NCI-H2227 (cell line): ENCODE data around the gene APOC3.
"Not testable (repeated sequence)": the region's sequence is repeated elsewhere in the genome, so short reads cannot be mapped to it uniquely, and the experiment has no call there.

ENCODE experiments used
- DNase-seq: peaks from one replicate; lab custom pipeline; 2025; ENCODE audit not compliant: unreplicated experiment; lab: John Stamatoyannopoulos, UW

APOC3 gene

DNA sequence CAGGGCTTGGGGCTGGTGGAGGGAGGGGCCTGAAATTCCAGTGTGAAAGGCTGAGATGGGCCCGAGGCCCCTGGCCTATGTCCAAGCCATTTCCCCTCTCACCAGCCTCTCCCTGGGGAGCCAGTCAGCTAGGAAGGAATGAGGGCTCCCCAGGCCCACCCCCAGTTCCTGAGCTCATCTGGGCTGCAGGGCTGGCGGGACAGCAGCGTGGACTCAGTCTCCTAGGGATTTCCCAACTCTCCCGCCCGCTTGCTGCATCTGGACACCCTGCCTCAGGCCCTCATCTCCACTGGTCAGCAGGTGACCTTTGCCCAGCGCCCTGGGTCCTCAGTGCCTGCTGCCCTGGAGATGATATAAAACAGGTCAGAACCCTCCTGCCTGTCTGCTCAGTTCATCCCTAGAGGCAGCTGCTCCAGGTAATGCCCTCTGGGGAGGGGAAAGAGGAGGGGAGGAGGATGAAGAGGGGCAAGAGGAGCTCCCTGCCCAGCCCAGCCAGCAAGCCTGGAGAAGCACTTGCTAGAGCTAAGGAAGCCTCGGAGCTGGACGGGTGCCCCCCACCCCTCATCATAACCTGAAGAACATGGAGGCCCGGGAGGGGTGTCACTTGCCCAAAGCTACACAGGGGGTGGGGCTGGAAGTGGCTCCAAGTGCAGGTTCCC is at the start of gene APOC3:
Gene APOC3, plus strand, starts transcription at position 383 of the 659 bp plus-strand sequence. CDS start 676 bp downstream, outside the sequence.
- DNase-seq: no peak

DNA sequence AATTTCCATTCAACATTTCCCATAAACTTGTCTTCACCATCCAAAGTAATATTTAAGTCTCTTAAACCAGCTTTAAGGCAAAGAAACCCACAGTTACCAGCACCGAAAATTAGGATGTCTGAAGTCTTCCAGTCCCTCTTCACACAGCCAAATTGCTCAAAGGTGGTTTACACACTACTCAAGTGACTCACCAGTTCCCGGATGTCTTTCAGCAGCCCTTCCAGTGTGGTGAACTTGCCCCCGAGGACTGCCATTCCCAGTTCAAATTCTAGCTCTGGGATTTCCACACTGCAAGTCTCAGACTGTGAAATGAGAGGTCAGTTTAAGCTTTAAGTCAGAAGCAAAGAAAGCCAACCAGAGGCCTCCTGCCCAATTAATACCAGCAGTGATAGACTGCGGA is 47.0 kb upstream of the APOC3 start:
- DNase-seq: no peak

DNA sequence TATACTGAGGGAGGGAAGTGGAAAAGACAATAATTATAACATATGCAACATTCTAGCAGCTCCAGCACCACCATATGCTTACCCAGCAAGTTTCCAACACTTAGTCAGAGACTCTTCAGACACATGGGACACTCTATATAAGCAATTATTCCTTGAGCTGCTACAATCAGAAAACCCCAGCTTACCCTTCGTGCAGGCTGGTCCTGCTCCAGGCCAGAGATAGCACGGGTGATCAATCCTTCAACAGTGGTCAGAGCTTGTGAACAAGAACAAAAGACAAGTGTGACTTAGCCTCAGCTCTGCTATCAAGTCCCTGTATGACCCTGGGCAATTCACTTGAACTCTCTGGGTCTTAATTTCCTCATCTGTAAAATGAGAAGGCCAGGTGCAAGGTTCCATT is 43.4 kb upstream of the APOC3 start:
- DNase-seq: no peak

DNA sequence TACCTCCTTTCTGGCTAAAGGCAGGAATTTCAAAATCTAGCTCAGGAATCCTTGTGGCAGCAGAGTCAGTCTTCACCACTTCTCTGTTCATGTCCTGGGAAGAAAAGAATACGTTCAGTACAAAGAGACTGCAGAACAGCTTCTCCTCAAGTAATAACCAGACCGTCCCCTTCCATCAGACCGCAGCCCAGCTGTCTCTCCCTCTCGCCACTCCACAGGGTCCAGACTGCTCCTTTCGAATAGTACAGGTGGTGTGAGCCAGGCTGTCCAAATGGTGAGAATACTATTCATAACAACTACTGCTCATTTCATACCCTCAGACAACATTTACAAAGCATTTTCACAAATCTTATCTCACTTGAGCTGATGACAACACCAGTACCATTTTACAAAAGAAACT is 42.7 kb upstream of the APOC3 start:
- no peak for DNase-seq

DNA sequence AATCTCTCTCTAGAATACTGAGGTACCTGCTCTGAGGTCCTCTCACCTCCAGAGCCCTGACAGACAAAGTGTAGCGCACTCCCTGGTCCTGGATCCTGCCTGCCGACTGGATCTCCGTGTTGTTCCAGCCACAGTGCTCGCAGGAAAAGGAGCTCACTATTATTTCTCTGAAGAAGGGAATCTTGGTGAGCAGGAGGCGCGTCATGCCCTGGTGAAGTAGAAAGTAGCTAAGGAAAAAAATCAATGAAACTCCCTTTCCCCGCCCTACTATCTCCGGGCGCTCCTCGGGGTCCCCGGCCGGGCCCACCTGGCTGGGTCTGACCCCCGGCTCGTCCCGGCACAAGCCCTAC is 42.3 kb upstream of the APOC3 start:
- DNase-seq: no peak

DNA sequence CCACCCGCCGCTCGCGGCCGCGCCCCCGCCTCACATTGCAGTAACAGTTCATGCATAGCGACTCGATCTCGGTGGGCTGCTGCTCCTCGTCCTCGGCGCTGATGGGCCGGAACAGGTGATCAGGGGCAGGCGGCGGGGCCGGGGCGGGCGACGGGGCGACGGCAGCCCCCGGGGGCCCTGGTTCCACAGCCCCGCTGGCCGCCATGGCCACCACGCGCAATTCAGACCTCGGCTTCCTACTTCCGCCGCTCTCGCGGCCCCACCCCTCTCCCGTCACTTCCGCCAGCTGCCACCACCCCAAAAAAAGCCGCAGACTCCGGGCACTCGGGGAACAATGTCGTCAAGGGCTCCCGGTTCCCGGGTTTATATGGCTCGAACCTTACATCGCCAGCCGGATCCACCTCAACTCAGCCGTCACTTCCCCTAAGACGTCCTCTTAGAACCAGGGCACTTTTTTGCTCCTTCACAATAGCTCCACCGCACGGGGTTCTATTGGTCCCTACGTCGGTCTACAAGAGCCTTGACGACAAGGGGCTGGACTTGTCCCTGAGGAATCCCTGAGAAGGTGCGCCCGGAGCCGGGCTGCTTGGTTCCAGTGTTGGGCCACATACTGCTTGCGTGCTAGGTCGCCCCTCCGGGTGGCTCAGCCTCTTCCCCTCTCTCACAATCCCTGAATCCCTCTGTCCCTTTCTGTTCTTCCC is 41.8 kb upstream of the APOC3 start, which contains the start of gene ZPR1:
Gene ZPR1, minus strand, starts transcription at position 238 of the 701 bp plus-strand sequence. Its CDS starts 33 bp downstream, at position 205.
- peak; percentile 67 for DNase-seq

DNA sequence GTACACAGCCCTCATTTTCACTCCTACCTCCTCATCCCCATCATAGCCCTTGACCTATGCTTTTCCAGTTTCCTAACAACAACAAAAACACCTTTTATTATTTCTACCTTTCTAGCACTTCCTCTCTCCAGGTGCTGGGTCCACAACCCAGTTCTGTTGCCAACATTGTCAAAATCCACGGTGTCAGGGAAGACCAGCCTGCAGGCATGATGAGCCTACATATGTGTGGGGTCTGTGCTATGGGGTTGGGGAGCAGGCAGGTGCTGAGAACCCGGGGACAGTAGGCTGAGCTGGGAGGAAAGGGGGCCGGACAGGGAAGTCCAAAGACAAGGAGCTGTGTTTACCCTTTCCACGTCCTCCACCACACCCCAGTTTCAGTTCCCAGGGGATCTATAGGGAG is 41.2 kb upstream of the APOC3 start:
- DNase-seq: no peak

DNA sequence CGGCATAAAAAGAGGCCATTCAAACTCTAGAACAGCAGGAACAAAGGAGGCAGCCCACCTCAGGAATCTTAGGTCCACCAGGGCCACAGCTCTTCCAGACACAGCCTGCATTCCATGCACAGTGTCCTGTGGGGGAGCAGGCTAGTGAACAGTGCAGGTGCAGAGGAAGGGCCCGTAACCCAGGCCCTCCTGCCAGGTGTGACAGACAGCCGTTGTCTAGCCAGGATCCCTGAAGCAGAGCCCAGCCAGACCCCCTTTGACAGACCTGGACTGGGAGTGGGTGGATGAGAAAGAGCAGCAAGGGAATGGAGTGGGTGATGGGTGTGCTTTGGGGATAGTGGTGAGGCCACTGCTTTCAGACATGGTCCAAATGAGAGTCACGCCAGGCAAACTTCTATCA is 40.7 kb upstream of the APOC3 start:
- no peak for DNase-seq

DNA sequence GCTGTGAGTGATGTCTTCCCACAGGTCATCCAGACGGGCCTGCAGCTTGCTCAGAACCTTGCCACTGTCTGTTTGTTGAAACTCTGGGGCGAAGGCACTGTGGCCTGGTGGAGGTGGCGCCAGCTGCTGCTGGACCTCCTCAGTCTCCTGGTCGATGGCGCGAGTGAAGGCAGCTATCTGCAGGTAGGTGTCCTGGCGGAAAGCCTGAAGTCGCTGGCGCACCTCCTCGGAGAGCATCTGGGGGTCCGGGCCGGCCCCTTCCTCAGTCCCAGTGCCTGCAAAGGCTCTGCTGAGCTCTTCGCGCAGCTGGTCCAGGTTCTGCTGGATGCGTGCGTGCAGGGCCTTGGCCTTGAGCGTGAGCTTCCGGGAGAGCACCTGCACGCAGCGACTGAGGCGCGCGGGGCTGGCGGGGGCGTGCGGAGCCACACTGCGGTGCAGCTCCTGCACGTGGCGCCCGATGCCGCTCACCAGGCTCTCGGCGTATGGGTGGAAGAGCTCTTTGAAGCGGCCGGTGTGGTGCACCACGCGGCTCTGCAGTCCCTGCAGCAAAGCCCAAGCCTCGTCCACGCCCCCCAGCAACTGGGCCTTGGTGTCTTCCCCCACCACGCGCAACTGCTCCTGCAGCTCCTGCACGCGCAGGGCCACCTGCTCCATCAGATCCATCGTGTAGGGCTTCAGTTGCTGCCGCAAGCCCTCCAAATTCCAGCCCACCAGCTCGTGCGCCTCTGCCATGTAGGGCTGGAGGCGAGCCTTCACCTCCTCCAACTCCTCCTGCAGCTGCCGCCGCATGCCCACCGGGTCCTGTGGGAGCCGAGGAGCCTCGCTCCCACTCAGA is 39.3 kb upstream of the APOC3 start:
- no peak for DNase-seq

DNA sequence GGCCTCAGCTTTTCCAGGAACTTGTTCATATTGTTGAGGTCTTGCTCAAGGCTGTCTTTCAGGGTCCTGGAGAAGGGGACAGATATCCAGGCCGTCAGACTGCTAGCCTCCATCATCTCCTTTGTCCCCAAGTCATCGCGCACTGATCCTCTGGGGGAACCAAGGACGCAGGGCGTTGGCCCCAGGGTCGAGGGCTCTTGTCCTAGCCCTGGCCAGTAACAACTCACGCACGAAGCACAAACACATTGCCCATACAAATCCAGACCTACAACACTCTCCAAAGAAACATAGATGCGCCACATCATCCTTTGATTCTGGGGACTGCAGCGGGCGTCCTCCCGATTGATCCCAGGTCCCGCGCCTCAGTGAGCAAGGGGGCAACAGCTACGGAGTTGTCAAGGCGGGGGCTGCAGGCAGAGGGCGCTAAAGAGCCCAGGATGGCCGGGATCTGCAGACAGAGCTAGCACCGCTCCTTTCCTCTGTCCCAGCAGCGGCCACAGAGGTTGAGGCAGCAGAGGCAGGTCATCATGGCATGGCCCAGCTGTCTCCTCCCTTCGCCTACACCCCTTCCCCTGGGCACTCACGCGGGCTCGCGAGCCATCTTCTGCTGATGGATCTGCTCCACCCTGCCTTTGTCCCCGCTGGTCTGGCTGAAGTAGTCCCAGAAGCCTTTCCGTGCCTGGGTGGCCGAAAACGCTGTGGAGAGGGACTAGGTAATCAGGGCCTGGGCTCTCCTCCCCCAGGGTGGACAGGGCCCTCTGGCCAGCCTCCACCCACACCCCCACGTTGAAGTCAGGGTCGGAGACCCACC is 38.5 kb upstream of the APOC3 start:
- DNase-seq: no peak

DNA sequence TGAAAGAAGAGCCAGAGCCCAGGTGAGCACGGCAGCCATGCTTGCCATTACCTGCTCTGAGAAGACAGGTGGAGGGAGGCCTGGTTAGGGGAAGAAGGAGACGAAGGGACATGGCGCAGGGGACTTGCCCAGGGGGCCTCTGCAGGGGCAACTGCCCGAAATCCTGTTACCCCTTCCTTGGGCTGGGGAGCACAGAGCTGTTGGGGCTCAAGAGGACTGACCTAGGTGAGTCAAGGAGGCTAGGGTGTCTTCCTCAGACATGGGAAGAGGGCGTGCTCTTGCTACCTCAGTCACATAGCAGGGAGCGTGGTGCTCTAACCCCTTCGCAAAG is 37.9 kb upstream of the APOC3 start, which contains the start of gene APOA5:
Gene APOA5, minus strand, starts transcription at position 67 of the 331 bp plus-strand sequence. Its CDS starts 19 bp downstream, at position 48.
- no peak for DNase-seq

DNA sequence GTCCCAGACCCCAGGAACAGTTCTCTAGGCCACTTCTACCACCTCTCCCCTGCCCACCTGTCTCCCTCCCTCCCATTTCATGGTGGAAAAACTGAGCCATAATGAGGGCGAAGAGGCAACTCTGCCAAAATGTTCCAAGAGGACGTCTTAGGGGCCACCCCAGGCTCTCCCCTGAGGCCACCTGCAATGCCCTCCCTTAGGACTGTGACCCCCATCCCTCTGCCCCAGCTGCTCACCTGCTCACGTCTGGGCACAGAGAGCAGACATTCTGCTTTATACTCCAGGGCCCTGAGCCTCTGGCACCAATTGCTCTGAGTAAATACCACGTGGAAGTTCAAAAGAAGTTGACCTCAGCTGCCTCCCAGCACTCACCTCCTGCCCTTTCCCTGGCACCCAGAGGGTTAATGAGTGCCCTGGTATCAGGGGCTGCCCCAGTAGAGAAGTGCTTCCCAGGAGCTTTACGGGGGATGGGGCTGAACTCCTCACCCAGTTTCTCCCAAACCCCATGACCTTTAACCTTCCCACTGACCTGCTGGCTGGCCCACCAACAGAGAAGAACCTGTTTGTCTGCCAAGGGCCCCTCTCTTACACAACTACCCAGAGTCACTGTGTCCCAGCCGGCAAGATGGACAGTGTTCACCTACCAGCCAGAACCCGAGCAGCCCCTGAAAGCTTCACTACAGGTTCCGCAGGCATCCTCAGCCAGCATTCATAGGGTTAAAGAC is 37.4 kb upstream of the APOC3 start:
- no peak for DNase-seq

DNA sequence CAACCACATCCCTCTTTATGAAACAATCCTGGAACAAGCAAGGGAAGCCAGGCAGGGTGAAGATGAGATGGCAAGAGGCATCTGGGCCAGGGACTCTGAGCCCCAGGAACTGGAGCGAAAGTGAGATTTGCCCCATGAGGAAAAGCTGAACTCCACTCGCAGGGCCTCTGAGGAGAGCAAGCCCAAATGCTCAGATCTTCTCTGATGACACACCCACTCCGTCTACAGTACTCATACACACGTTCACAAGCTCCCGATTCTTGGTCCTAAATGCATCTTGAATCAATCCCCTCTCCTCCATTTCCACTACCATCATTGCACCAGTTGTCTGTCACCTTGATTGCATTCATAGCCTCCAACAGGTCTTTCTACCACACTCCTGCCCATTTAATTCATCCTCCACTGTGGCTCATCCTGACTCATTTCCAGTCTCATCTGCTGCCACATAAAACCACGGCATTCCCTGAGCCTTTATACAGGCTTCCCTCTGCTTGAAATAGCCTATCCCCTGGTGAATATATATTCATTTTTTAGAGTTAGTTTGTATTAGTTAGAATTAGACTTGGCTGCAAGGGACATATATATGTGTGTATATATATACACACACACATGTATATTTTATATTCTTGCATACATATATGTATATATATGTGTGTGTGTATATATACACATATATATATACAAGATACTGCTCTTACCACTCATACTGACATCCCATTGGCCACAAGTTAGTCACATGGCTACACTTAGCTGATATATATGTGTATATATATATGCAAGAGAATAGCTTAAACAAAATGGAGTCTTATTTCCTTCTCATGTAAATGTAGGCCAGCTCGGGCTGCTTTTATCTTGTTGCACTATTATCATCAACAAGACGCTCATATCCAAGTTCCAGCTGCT is 36.6 kb upstream of the APOC3 start:
- DNase-seq: no peak

DNA sequence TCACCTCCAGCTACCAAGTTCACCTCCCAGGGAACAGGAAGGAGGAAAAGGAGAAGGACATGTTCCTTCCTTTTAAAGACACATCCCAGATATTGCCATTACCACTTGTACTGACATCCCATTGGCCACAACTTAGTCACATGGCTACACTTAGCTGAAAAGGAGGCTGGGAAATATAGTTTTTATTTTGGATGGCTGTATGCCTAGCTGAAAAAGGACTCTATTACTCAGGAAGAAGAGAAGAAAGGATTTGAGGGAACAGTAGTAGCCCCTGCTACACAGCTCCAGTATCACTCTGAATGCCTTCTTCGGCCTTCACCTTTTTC is 36.0 kb upstream of the APOC3 start:
- DNase-seq: no peak

DNA sequence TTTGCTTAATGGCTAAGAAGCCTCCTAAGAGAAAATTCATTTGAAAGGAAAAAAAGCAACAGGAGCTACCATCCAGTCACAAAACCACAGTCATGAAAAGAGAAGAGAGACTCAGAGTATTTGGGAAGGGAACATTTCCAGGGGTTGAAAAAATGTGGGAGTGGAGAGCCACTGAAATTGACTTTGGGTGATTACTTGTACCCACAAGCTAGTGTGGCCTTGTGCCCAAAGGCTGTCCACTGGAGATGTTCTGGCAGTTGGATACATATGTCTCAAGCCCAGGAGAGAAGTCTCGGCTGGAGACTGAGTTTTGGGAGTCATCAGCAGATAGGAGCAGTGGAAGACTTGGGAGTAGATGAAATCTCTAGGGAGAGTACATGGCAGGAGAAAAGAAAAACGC is 34.9 kb upstream of the APOC3 start:
- no peak for DNase-seq

DNA sequence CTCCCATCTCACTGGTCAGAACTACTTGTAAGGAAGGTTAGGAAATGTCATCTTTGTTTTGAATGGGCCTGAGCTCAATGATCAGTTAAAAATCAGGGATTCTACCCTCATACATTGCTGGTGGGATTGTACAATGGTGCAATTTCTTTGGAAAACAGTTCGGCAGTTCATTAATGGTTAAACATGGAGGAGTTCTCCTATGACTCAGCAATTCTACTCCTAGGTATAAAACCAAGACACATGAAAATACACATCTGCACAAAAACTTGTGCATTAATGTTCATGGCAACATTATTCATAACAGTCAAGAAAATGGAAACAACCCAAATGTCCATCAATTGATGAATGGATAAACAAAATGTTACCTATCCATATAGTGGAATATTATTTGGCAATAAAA is 33.2 kb upstream of the APOC3 start:
- DNase-seq: no peak

DNA sequence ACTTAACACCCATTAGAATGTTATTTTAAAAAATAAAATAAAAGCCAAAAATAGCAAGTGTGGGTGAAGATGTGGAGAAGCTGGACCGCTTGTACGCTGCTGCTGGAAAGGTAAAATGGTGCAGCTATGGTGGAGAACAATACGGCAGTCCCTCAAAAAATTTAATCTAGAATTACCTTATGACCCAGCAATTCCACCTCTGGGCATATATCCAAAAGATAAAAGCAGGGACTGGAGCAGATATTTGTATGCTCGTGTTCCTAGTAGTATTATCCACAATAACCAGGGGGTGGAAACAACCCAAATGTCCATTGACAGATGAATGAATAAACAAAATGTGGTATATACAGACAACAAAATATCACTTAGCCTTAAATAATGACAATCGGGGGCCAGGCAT is 31.9 kb upstream of the APOC3 start:
- DNase-seq: no peak

DNA sequence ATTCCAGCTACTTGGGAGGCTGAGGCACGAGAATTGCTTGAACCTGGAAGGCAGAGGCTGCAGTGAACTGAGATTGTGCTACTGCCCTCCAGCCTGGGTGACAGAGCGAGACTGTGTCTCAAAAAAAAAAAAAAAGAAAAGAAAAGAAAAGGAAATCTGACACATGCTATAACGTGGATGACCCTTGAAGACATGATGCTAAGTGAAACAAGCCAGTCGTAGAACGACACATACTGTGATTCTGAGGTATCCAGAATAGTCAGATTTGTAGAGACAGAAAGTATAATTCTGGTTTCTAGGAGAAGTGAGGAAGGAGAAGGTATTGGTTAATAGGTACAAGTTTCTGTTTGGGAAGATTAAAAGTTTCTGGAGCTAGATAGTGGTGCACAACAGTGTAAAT is 31.3 kb upstream of the APOC3 start:
- no peak for DNase-seq

DNA sequence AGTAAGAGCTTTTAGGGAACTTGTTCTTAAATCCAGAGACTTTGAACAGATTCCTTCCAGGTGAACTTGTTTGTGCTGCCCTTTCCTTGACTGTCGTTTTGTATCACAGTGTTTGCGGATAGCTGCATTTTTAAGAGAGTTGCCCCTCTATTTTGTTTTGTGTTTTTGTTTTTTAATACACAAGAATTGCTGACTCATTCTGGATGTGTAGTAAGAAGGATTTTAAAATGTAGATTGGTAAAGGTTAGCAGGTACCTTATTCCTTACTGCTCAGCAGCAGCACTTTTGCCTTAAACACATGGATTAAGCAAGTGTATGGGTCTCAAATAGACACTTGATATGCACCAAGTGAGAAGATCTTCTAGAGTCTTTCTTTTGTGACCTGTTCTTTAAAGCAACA is 29.1 kb upstream of the APOC3 start:
- no peak for DNase-seq

DNA sequence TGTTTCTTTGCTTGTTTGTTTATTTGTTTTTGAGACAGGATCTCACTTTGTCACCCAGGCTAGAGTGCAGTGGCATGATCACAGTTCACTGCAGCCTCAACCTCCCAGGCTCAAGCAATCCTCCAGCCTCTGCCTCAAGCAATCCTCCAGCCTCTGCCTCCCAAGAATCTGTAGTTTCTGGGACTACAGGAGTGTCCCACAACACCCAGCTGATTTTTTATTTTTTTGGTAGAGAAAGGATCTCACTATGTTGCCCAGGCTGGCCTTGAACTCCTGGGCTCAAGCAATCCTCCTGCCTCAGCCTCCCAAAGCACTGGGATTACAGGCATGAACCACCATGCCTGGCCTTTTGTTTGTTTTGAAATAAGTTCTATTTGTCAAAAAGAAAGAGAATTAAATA is 28.0 kb upstream of the APOC3 start:
- DNase-seq: not testable (repeated sequence)
